ENCODE measurements around the gene SATB2.

GRCh38 chr2:199468561-199469513, 11.1 kb upstream of the SATB2 start:
- TF ChIP-seq CTCF (IDR thresholded peaks at IDR 0.05), result no peak
- no peak for TF ChIP-seq ZFX (IDR thresholded peaks at IDR 0.05; ENCODE audit: borderline replicate concordance)
